Gastrocnemius medialis (tissue), 4 donors: ENCODE results near the gene MRAP.

ENCODE experiments used
- POLR2A ChIP-seq, 2 donors: fragments of 450-650 bp; IDR thresholded peaks; one replicate each; pipeline ENCODE4 v1.6.1; 2017; ENCODE audit warnings: antibody characterized with exemption in 2 of 2, mild to moderate bottlenecking in 2 of 2, moderate library complexity in 2 of 2
- TF ChIP-seq, protein P1 (sequence below), 5 experiments: fragments of 450-650 bp in 3 of 5; fragments of 200-600 bp in 2 of 5; sonication (generic) in 2 of 5; IDR thresholded peaks in 4 of 5; conservative IDR thresholded peaks in 1 of 5; 1 replicate in 4 of 5; 2 replicates in 1 of 5; pipeline ENCODE4 v1.5.1; 2016 to 2019; ENCODE audit warnings: antibody characterized with exemption in 5 of 5, mild to moderate bottlenecking in 3 of 5, moderate library complexity in 3 of 5

DNA sequence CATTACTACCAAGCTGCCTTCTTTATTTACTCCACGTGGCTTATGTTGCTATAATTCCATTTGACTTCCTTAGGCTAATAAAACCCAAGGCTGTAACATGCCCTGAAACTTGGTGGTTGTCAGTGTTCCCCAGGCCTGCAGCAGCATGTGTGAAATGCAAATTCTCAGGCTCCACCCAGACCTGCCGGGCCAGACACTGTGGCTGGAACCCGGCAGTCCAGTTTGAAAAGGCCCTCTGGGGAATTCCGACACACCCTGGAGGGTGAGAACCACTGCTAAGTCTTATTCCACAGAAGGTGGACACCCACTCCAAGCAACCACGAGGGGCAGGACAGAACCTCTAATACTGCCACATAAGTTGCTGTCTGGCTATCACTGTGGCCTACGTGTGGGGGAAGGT, 52.8 kb downstream of the MRAP start:
- TF ChIP-seq, protein P1, sequence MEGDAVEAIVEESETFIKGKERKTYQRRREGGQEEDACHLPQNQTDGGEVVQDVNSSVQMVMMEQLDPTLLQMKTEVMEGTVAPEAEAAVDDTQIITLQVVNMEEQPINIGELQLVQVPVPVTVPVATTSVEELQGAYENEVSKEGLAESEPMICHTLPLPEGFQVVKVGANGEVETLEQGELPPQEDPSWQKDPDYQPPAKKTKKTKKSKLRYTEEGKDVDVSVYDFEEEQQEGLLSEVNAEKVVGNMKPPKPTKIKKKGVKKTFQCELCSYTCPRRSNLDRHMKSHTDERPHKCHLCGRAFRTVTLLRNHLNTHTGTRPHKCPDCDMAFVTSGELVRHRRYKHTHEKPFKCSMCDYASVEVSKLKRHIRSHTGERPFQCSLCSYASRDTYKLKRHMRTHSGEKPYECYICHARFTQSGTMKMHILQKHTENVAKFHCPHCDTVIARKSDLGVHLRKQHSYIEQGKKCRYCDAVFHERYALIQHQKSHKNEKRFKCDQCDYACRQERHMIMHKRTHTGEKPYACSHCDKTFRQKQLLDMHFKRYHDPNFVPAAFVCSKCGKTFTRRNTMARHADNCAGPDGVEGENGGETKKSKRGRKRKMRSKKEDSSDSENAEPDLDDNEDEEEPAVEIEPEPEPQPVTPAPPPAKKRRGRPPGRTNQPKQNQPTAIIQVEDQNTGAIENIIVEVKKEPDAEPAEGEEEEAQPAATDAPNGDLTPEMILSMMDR (IDR thresholded peaks at IDR 0.05 in 4 of 5, conservative IDR thresholded peaks at IDR 0.05 in 1 of 5) = no peak
- no peak for TF ChIP-seq POLR2A (IDR thresholded peaks at IDR 0.05)
